Measurements from ENCODE around the gene FGF1.

FGF1 gene

DNA sequence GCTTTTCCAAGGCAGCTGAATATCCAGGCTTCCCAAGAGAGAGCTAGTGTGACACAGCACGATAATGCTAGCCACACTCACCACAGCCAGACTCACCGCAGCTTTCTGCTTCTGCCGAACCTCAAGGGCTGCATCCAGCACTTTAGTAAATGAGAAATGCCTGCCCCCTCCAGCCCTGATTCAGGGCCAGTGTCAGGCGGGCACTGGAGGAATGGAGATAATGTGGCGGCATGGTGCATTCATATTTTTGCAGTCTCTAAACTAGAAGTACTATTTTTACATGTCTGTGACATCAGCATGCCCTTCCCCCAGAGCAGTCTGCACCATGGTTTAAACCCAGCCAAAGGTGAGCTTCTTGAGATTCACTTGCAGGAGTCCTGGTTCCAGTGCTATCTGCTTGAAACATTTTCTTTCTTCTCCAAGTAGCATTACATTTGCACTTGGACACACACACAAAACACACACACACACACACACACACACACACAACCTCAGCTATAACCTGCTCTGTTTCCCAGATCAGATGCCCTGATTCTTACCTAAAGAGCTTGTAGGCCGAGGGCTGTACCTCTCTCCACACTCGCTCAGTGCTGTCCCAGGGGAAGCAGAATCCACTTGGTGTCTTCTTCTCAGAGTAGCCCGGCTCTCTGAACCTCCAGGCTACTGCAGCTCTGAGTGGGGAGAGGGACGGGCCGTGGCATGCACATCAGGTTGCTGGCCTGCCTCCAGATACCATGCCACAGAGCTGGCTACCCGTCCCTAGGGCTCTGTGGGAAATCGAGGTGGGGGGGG, at the start of gene FGF1:
Gene FGF1 (minus strand): TSS at position 673 of the 792 bp plus-strand sequence. CDS start 71,963 bp downstream, outside the sequence.
- TF ChIP-seq, protein P1, sequence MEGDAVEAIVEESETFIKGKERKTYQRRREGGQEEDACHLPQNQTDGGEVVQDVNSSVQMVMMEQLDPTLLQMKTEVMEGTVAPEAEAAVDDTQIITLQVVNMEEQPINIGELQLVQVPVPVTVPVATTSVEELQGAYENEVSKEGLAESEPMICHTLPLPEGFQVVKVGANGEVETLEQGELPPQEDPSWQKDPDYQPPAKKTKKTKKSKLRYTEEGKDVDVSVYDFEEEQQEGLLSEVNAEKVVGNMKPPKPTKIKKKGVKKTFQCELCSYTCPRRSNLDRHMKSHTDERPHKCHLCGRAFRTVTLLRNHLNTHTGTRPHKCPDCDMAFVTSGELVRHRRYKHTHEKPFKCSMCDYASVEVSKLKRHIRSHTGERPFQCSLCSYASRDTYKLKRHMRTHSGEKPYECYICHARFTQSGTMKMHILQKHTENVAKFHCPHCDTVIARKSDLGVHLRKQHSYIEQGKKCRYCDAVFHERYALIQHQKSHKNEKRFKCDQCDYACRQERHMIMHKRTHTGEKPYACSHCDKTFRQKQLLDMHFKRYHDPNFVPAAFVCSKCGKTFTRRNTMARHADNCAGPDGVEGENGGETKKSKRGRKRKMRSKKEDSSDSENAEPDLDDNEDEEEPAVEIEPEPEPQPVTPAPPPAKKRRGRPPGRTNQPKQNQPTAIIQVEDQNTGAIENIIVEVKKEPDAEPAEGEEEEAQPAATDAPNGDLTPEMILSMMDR (conservative IDR thresholded peaks at IDR 0.05; ENCODE audit: low read depth, low read length), result no peak
- no peak within 1 kb of the TSS for H3K4me2 ChIP-seq
- no peak within 1 kb of the TSS for H2AFZ ChIP-seq (ENCODE audit: low read depth)
- H3K27ac ChIP-seq, result no peak within 1 kb of the TSS
- no peak within 1 kb of the TSS for H3K9ac ChIP-seq
- H4K20me1 ChIP-seq (ENCODE audit: insufficient read depth), result no peaks in the 10 kb centered on the region
- no peak within 1 kb of the TSS for H3K4me3 ChIP-seq (IDR thresholded peaks at IDR 0.05; ENCODE audit: insufficient read depth, low read depth, low read length)
- no peaks in the 10 kb centered on the region for H3K79me2 ChIP-seq (ENCODE audit: insufficient read depth, low read depth)
- H3K4me1 ChIP-seq (ENCODE audit: low read depth, poor library complexity, severe bottlenecking), result no peaks in the 10 kb centered on the region
- no peaks in the 10 kb centered on the region for H3K27me3 ChIP-seq (ENCODE audit: insufficient read depth, low read depth)
- H3K36me3 ChIP-seq (ENCODE audit: insufficient read depth), result no peaks in the 10 kb centered on the region

DNA sequence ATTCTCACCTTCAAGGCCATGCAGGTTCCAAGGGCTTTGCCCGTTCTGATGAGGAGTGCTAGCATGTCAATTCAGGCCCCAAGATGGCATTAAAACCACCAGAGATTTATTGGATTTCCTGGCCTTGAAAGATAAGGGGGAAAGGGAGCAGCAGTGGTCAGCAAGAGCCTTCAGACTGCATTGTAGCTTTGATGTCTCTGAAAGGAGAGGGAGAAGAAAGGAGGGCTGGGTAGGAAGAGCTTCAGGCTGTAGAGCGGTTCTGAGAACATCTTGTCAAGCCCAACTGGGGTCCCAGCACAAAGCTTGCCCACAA, 41.8 kb upstream of the FGF1 start:
- no peak overlapping the region for H3K9ac ChIP-seq
- H3K79me2 ChIP-seq (ENCODE audit: insufficient read depth, low read depth), result no peaks in the 10 kb centered on the region
- H3K4me1 ChIP-seq (ENCODE audit: low read depth, poor library complexity, severe bottlenecking), result peaks cover 8% of the 10 kb centered on the region
- H4K20me1 ChIP-seq (ENCODE audit: insufficient read depth), result no peaks in the 10 kb centered on the region
- TF ChIP-seq, protein P1 (conservative IDR thresholded peaks at IDR 0.05; ENCODE audit: low read depth, low read length), result no peak
- H2AFZ ChIP-seq (ENCODE audit: low read depth), result no peak overlapping the region
- no peaks in the 10 kb centered on the region for H3K27me3 ChIP-seq (ENCODE audit: insufficient read depth, low read depth)
- H3K27ac ChIP-seq, result no peak overlapping the region
- no peak overlapping the region for H3K4me3 ChIP-seq (IDR thresholded peaks at IDR 0.05; ENCODE audit: insufficient read depth, low read depth, low read length)
- no peaks in the 10 kb centered on the region for H3K36me3 ChIP-seq (ENCODE audit: insufficient read depth)
- H3K4me2 ChIP-seq, result no peak overlapping the region

DNA sequence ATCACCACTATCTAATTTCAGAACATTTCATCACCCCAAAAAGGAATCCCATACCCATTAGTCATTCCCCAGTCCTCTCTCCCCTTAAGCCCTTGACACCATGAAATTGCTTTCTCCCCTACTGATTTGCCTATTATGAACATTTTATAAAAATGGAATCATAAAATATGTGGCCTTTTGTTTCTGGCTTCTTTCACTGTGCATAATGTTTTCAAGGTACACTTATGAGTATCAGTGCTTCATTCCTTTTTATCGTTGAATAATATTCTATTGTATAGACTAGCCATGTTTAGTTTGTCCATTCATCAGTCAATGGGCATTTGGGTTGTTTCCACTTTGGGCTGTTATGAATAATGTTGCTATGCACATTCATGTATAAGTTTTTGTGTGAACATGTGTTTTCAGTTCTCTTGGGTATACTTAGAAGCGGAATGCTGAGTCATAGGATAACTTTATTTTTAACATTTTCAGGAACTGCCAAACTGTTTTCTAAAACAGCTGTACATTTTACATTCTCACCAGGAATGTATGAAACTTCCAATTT, 40.4 kb upstream of the FGF1 start:
- Histone ChIP-seq H2AFZ (ENCODE audit: low read depth) (no peak overlapping the region), H3K4me2 (no peak overlapping the region), H3K9ac (no peak overlapping the region), H4K20me1 (ENCODE audit: insufficient read depth) (no peaks in the 10 kb centered on the region), H3K36me3 (ENCODE audit: insufficient read depth) (no peaks in the 10 kb centered on the region), H3K79me2 (ENCODE audit: insufficient read depth, low read depth) (no peaks in the 10 kb centered on the region), H3K27ac (no peak overlapping the region), H3K27me3 (ENCODE audit: insufficient read depth, low read depth) (no peaks in the 10 kb centered on the region), H3K4me3 (IDR thresholded peaks at IDR 0.05; ENCODE audit: insufficient read depth, low read depth, low read length) (no peak overlapping the region), H3K4me1 (ENCODE audit: low read depth, poor library complexity, severe bottlenecking) (peaks cover 10% of the 10 kb centered on the region)
- TF ChIP-seq, protein P1 (conservative IDR thresholded peaks at IDR 0.05; ENCODE audit: low read depth, low read length), result no peak

GRCh38 chr5:142725231-142726187, 39.6 kb upstream of the FGF1 start:
- H3K79me2 ChIP-seq (ENCODE audit: insufficient read depth, low read depth), result no peaks in the 10 kb centered on the region
- no peak overlapping the region for H2AFZ ChIP-seq (ENCODE audit: low read depth)
- peaks cover 18% of the 10 kb centered on the region for H3K4me1 ChIP-seq (ENCODE audit: low read depth, poor library complexity, severe bottlenecking)
- no peak overlapping the region for H3K27ac ChIP-seq
- no peak overlapping the region for H3K4me3 ChIP-seq (IDR thresholded peaks at IDR 0.05; ENCODE audit: insufficient read depth, low read depth, low read length)
- H3K36me3 ChIP-seq (ENCODE audit: insufficient read depth), result no peaks in the 10 kb centered on the region
- H3K9ac ChIP-seq, result no peak overlapping the region
- no peaks in the 10 kb centered on the region for H4K20me1 ChIP-seq (ENCODE audit: insufficient read depth)
- TF ChIP-seq, protein P1 (conservative IDR thresholded peaks at IDR 0.05; ENCODE audit: low read depth, low read length), result no peak
- no peak overlapping the region for H3K4me2 ChIP-seq
- H3K27me3 ChIP-seq (ENCODE audit: insufficient read depth, low read depth), result no peaks in the 10 kb centered on the region

Measured in KMS-11 (cell line).